Endothelial cell of coronary artery (primary cell): Measurements from ENCODE around the gene DDX54. TPM values are rescaled to one million over a fixed set of nuclear protein-coding genes. Genes with fewer than 3 reads are reported as not detected.

ENCODE experiments used
- total RNA-seq: library from RNA; depleted of rRNA; stranded (reverse); fragments of >200 nt; gene quantifications from 2 replicates; pipeline ENCODE4 v1.2.3, GENCODE V29; 2014

DDX54 gene, protein sequence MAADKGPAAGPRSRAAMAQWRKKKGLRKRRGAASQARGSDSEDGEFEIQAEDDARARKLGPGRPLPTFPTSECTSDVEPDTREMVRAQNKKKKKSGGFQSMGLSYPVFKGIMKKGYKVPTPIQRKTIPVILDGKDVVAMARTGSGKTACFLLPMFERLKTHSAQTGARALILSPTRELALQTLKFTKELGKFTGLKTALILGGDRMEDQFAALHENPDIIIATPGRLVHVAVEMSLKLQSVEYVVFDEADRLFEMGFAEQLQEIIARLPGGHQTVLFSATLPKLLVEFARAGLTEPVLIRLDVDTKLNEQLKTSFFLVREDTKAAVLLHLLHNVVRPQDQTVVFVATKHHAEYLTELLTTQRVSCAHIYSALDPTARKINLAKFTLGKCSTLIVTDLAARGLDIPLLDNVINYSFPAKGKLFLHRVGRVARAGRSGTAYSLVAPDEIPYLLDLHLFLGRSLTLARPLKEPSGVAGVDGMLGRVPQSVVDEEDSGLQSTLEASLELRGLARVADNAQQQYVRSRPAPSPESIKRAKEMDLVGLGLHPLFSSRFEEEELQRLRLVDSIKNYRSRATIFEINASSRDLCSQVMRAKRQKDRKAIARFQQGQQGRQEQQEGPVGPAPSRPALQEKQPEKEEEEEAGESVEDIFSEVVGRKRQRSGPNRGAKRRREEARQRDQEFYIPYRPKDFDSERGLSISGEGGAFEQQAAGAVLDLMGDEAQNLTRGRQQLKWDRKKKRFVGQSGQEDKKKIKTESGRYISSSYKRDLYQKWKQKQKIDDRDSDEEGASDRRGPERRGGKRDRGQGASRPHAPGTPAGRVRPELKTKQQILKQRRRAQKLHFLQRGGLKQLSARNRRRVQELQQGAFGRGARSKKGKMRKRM
- 38.2 and 43.4 TPM in 2 replicates for total RNA-seq

DNA sequence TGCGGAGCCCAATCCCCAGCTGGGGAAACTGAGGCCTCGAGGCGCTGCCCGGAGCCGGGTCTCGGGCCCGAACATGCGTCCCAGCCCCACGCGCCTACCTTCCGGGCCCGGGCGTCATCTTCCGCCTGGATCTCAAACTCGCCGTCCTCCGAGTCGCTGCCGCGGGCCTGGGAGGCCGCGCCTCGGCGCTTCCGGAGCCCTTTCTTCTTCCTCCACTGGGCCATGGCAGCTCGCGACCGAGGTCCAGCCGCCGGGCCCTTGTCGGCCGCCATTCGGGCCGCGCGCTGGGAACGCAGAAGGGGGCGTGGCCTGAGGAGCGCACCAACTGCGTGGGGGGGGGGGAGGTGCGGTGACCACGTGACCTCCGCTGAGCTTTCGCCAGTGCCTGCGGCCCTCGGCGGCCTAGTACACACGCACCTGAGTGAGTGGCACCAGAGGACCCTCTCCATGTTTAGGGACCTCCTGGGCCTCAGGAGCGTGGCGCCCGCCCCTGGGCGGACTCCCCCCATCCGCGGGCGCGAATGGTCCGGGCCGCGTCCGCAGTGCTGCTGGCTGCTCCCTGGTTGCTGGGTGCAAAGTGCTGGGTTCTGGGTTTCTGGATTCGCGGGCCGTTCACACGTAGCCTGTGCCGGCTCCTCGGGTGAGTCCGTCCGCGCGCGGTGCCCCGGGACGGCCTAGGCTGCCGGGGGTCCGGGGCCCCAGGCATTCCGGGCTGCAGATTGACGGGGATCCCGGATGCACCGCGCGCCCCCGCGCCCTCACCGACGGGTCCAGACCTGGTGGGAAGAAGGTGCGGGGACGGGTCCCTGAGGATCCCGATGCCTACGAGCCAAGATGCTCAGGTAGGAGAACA is at the start of gene DDX54, which contains the start of gene RITA1:
TSS of gene DDX54 (minus strand) at position 299 of the 853 bp plus-strand sequence. CDS start at position 272, 27 bp downstream.
TSS of gene RITA1 (plus strand) at position 542 of the 853 bp plus-strand sequence. CDS start 1,026 bp downstream, outside the sequence.

DNA sequence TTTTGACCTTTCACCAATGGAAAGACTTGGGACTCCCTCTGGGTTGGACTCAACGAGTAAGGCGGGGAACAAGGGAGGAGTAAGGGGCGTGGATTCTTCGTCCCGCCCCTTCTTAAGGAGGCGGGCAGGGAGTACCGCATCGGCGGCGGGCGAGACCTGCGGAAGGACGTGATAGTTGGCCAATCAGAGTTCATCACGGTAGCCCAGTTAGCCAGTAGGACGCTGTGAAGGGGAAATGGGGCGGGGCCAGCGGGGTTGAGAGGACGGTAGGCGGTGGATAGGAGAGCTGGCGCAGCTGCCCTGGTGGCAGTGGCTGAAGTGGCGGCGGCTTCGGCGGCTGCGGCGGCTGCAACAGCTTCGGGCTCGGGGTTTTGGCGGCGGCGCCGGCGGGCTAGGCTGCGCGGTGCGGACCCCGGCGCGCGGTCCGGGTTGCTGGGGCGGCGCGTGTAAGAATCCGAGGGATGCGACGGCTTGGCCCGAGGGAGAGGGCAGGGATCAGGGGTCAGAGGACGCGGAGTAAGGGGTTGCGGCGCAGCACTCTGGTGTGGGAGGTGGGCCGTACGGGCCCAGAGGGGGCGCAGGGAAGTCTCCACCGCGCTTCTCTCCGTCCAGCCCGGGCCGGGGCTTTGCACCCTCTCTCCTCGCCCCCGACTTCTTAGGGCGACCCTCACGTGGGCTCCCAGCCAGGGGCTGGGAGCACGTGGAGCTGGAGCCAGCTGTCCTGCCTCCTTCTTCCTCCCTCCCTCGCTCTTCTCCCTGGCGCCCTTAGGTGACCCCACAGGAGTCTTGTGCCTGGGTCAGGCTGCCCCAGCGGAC is 36.1 kb upstream of the DDX54 start, which contains the start of gene TPCN1:
TSS of gene TPCN1 (plus strand) at position 284 of the 816 bp plus-strand sequence. CDS start 5,389 bp downstream, outside the sequence.

DNA sequence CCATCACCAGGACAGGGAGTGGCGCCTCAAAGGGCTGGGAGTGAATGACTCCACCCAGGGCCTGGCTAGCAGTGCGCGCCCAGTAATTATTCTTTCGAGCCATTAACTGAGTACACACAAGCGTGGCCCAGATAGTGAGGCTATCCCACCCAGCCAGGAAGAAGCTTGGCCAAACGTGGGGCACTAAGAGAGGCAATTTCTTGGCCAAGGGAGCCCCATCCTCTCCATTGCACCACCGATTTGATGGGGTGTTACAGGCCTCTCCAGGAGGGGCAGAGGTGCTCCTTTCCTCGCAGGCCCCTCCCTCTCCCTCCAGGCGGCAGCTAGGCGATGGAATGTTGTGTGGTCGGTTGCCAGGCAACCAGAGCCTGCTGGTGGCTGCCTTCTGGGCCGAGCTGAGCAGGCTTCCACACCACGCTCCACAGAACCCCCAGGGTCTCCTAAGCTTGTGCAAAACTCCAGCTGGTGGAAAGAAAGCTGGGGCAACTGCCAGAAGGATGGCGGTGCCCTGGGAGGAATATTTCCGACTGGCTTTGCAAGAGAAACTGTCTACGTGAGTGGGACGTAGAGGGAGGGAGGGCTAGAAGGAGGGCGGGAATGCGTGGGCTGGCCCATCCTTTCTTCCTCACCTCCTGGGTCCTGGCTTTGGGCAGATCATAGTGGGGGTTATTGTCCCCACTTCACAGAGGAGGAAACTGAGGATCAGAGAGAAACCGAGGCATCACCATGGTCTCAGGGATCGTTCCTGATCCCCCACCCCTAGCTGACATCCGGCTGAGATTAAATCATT is 35.7 kb downstream of the DDX54 start, which contains the start of gene CFAP73:
TSS of gene CFAP73 (plus strand) at position 364 of the 790 bp plus-strand sequence. CDS start at position 498, 134 bp downstream.

DNA sequence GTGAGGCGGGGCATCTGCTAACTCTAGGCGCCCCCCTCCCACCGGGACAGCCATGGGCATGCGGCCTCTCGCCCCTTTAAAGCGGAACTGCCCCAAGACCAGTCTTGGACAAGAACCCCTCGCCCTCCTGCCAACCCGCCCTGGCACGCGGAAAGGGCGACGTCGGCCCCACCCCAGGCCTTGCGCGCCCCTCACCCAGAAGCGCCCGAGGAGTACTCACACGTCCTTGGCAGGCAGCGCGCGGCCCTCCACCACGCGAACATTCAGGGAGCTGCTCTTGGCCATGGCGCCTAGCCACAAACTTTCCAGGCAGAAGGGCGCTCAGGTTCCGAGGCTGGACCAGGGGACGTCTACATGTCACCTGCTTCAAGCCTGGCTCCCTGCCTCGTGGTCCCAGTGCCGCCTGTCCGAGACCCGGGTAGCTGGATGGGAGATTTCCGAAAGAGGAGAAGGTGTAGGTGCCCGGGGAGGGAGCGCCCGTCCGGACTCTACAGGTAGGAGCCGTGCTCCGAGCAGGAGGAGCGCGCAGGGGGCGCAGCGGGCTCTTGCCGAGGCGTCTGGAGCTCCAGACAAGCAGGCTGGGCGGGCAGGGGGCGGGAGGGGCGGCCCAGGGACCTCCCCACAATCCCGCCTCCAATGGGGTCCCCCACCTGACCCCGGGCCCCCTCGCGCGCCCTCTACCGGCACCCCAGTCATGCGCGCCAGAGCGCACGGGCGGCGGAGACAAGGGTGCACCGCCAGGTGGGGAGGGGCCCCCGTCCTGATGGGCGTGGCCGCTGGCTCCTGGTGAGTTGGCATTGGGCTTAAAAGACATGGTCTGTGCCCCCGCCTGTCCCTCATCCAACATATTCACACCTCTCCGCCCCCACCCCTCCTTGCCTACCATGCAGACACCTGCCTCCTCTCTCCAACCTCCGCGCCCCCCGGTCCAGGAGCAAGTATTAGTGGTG is 49.8 kb downstream of the DDX54 start, which contains the start of gene RASAL1:
TSS of gene RASAL1 (minus strand) at position 584 of the 950 bp plus-strand sequence. CDS start at position 285, 299 bp downstream.

Other genes with a start within 250 kb of the DDX54 start
- 2.2 and 5.5 TPM in 2 replicates for gene OAS3, start 247.0 kb downstream of the DDX54 start, total RNA-seq
- gene OAS2, start 207.0 kb downstream of the DDX54 start, total RNA-seq, result 5.8 and 11.4 TPM in 2 replicates
- gene DTX1, start 128.7 kb downstream of the DDX54 start, total RNA-seq, result under 0.01 TPM in 1 of 2 replicates, not detected in the other
- not detected in 2 replicates for gene RASAL1, start 49.7 kb downstream of the DDX54 start, total RNA-seq
- not detected in 2 replicates for gene CFAP73, start 35.8 kb downstream of the DDX54 start, total RNA-seq
- gene RITA1, start 243 bp upstream of the DDX54 start, total RNA-seq, result 14.9 and 15.0 TPM in 2 replicates
- 5.2 and 10.2 TPM in 2 replicates for gene TPCN1, start 36.0 kb upstream of the DDX54 start, total RNA-seq
- gene SLC8B1, start 149.6 kb upstream of the DDX54 start, total RNA-seq, result 15.1 and 21.6 TPM in 2 replicates
- gene PLBD2, start 173.1 kb upstream of the DDX54 start, total RNA-seq, result 12.4 and 24.6 TPM in 2 replicates
- not detected in 2 replicates for gene SDS, start 218.4 kb upstream of the DDX54 start, total RNA-seq
- gene SDSL, start 236.9 kb upstream of the DDX54 start, total RNA-seq, result 6.8 and 7.0 TPM in 2 replicates